HG03521 (cell line): ENCODE results near the gene GALNT18.

Experiments used
- ATAC-seq: cut with Tn5 transposase; IDR thresholded peaks from one replicate; pipeline ENCODE4 v1.9.1; 2021; ENCODE audit warnings: mild to moderate bottlenecking, moderate library complexity; ENCODE audit not compliant: unreplicated experiment

Gene GALNT18

DNA sequence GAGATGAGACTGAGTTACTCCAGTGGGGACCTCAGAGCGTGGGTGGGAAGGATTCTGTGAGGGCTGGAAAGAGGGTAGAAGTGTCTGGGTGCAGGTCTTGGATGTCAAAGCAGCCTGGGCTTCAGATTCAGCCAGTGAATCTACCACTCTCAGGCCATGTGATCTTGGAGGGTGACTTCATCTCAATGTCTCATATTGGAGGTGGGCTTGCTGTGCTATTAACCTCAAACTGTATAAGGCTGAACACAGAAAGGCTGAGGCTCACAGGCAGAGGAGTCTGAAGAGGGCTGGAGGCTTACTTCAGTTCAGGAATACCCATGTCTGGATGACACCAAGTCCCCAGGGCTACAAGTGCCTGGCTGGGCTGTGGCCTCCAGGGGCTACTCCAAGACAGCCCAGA lies 332.1 kb downstream of the GALNT18 start:
- ATAC-seq, result no peak

DNA sequence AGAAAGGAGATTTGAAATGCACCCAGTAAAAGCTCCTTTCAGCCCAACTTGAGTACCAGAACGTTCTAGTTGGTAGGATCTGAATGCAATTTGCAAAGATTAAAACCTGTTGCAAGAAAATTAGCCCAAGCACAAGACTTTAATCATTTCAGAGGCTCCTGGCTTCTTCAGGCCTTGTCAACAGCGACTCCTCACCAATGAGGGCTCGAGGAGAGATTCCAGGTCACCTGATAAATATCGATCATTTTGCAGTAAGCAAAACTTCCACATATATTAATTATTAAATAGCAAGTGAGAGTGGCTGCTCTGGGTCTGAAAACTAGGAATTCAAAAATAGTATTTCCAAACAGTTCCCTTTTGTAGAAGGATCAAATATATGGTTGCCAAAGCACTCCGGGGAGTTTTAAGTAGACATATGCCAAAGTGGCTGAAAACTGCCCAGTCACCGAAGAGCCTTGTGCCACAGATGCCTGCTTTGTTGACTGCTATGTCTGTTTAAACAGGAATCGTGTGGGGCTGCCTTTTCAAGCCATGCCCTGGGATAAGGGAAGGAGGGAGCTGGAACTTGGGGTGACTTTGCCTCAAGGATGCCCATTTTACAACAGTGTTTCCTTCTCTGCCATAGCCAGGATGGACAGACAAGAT lies 332.7 kb downstream of the GALNT18 start:
- ATAC-seq, result no peak

- no peak for ATAC-seq
Observed at GRCh38 chr11:11284481-11284880, 337.3 kb downstream of the GALNT18 start.

- ATAC-seq, result no peak
Observed at GRCh38 chr11:11281626-11282025, 340.2 kb downstream of the GALNT18 start.

GRCh38 chr11:11280826-11281225 lies 341.0 kb downstream of the GALNT18 start:
- ATAC-seq, result no peak

GRCh38 chr11:11279956-11280689 lies 341.7 kb downstream of the GALNT18 start:
- no peak for ATAC-seq

GRCh38 chr11:11272254-11272653 lies 349.6 kb downstream of the GALNT18 start:
- no peak for ATAC-seq

- no peak for ATAC-seq
Observed at GRCh38 chr11:11270236-11270775, 351.5 kb downstream of the GALNT18 start.

GRCh38 chr11:11268706-11269105 lies 353.1 kb downstream of the GALNT18 start:
- no peak for ATAC-seq

DNA sequence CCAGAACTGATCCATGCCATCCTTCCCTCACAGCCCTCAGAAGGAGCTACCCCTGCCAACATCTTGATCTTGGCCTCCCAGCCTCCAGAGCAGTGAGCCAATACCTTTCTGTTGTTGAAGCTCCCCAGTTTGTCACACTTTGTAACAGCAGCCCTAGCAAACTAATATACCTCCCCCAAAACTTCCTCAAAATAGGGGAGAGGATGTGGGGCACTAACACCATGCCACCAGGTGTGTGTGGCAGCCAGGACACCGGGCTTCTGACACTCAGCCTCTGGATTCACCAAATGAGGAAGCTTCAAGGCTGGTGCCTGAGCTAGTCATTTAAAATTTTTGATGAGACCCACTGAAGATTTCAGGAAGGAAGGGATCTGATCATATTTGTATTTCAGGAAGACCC lies 353.7 kb downstream of the GALNT18 start:
- no peak for ATAC-seq

- no peak for ATAC-seq
Observed at GRCh38 chr11:11267312-11267711, 354.5 kb downstream of the GALNT18 start.

DNA sequence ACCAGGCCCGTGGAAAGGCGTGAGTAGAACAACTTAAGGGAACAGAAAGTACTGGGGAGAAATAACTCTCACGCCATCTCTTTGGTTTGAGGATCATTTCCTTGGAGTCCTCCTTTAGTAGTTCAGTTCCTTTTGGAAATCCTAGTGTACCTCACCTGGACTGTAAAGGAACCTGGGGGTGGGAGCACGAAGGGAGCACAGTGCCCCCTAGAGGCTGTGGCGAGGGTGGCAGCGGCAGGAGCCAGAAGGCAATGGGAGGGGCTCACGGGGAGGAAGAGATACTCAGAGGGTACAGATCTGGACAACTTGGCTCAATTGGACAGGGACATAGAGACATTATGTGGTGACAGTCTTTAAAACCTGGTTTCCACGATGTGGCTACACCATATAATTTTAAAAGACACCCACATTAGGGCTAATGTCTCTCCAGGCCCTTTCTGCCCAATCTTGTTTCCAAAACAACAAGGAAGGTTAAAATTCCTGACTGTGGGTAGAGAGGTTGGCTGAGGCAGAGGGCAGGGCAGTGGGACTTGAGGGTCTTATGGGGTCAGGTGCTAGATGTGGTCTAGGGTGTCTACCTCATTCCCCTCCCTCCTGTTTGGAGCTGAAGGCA lies 355.7 kb downstream of the GALNT18 start:
- ATAC-seq, result peak; percentile 55

- no peak for ATAC-seq
Observed at GRCh38 chr11:11265320-11265719, 356.5 kb downstream of the GALNT18 start.

- no peak for ATAC-seq
Observed at GRCh38 chr11:11263238-11264005, 358.4 kb downstream of the GALNT18 start.

- no peak for ATAC-seq
Observed at GRCh38 chr11:11262171-11262920, 359.5 kb downstream of the GALNT18 start.

GRCh38 chr11:11261629-11262028 lies 360.2 kb downstream of the GALNT18 start:
- ATAC-seq, result no peak

GRCh38 chr11:11260903-11261302 lies 360.9 kb downstream of the GALNT18 start:
- ATAC-seq, result no peak

GRCh38 chr11:11253995-11254394 lies 367.8 kb downstream of the GALNT18 start:
- no peak for ATAC-seq

DNA sequence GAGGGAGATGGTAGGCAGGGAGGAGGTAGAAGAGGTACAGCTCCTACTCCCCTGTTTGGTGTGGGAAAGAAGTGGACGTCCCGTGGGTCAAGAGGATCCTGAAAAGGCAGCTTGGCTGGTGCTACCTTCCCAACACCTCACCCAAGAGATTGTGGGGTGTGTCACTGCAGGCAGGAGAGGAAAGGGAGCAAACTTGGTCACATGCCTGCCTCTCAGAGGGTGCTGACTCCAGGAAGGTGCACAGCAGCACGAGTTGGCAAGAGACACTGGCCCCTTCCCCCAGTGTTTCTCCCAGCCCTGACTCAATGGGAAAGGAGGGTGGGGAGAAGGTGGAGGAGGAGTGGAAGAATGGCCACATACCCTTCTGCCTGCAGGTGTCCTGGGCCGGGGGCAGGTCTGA lies 368.3 kb downstream of the GALNT18 start:
- no peak for ATAC-seq

GRCh38 chr11:11252403-11252802 lies 369.4 kb downstream of the GALNT18 start:
- no peak for ATAC-seq
